SJSA1 (cell line): ENCODE results near the gene GAB1. TPM values are rescaled to one million over a fixed set of nuclear protein-coding genes. Genes with fewer than 3 reads are reported as not detected.
"Not testable (repeated sequence)": the region's sequence is repeated elsewhere in the genome, so short reads cannot be mapped to it uniquely, and the experiment has no call there.

Experiments
- DNase-seq, 2 experiments: peaks; one replicate each; pipeline ENCODE4 v3.0.0-alpha.2; 2015 to 2020; ENCODE audit warnings: low spot score in 2 of 2, low read depth in 1 of 2
- H3K27ac ChIP-seq: fragments of 250-450 bp; sonication (Bioruptor Pico); 2 replicates; pipeline ENCODE4 v1.5.1; 2020; ENCODE audit warnings: mild to moderate bottlenecking, moderate library complexity
- H3K27me3 ChIP-seq: fragments of 250-450 bp; sonication (Bioruptor Pico); replicated peaks from 2 replicates; pipeline ENCODE4 v1.5.1; 2020; ENCODE audit warnings: mild to moderate bottlenecking, moderate library complexity
- H3K36me3 ChIP-seq: fragments of 250-450 bp; sonication (Bioruptor Pico); 2 replicates; pipeline ENCODE4 v1.5.1; 2020; ENCODE audit warnings: mild to moderate bottlenecking
- H3K4me1 ChIP-seq: fragments of 250-450 bp; sonication (Bioruptor Pico); replicated peaks from 2 replicates; pipeline ENCODE4 v1.6.1; 2021; ENCODE audit warnings: mild to moderate bottlenecking
- H3K4me3 ChIP-seq: fragments of 250-450 bp; sonication (Bioruptor Pico); 2 replicates; pipeline ENCODE4 v1.5.1; 2020; ENCODE audit warnings: mild to moderate bottlenecking
- H3K9me3 ChIP-seq: fragments of 250-450 bp; sonication (Bioruptor Pico); replicated peaks from 2 replicates; pipeline ENCODE4 v1.5.1; 2020; ENCODE audit warnings: mild to moderate bottlenecking
- total RNA-seq: library from RNA; depleted of rRNA; stranded (reverse); fragments of >200 nt; shearing (Covaris generic); gene quantifications from 2 replicates; pipeline ENCODE4 v1.2.3, GENCODE V29; 2014

Gene GAB1
- total RNA-seq, 1 experiment from 2014 or later, result 2.3 TPM

GRCh38 chr4:143344041-143344440, 7.4 kb downstream of the GAB1 start:
- no peaks in the 10 kb centered on the region for H3K27me3 ChIP-seq
- no peak overlapping the region for H3K27ac ChIP-seq
- no peaks in the 10 kb centered on the region; the same call in 1 of the 2 replicates for H3K36me3 ChIP-seq
- DNase-seq, result no peak
- peaks cover 5% of the 10 kb centered on the region for H3K4me1 ChIP-seq
- H3K9me3 ChIP-seq, result no peaks in the 10 kb centered on the region; the same call in 1 of the 2 replicates
- no peak overlapping the region for H3K4me3 ChIP-seq

GRCh38 chr4:143344774-143345173, 8.1 kb downstream of the GAB1 start:
- Histone ChIP-seq H3K27ac (no peak overlapping the region), H3K36me3 (no peaks in the 10 kb centered on the region), H3K27me3 (no peaks in the 10 kb centered on the region), H3K4me1 (peaks cover 5% of the 10 kb centered on the region), H3K4me3 (no peak overlapping the region), H3K9me3 (no peaks in the 10 kb centered on the region; the same call in 1 of the 2 replicates)
- DNase-seq, result no peak

- H3K36me3 ChIP-seq, result no peaks in the 10 kb centered on the region
- no peaks in the 10 kb centered on the region for H3K27me3 ChIP-seq
- H3K9me3 ChIP-seq, result no peaks in the 10 kb centered on the region; the same call in 1 of the 2 replicates
- DNase-seq, result peak in 1 of 2 experiments; percentile 25
- no peak overlapping the region for H3K27ac ChIP-seq
- H3K4me3 ChIP-seq, result no peak overlapping the region
- peaks cover 5% of the 10 kb centered on the region for H3K4me1 ChIP-seq
Measured at GRCh38 chr4:143345356-143345755, 8.7 kb downstream of the GAB1 start.

DNA sequence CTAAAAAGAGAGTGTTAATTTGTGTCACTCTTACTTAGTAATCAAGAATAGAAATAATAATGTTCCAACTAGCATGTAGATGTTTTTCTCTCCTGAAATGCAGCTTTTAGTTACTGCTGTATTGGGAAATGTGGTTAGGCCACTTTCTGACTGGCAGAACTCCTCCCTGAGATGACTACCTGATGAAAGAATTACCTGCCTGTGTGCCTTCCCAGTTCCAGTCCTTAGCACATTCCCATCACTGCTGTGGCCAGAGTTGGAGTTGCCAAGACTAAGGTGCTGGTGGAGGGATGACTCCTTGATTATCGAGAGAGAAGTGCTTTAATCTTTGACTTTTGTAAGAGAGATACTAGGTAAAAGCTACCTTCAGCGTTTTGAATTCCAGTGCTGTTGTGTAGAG, 9.5 kb downstream of the GAB1 start:
- no peak for DNase-seq
- peaks cover 6% of the 10 kb centered on the region for H3K4me1 ChIP-seq
- H3K4me3 ChIP-seq, result no peak overlapping the region
- no peak overlapping the region for H3K27ac ChIP-seq
- no peaks in the 10 kb centered on the region; the same call in 1 of the 2 replicates for H3K9me3 ChIP-seq
- H3K36me3 ChIP-seq, result no peaks in the 10 kb centered on the region
- H3K27me3 ChIP-seq, result no peaks in the 10 kb centered on the region

GRCh38 chr4:143347484-143348111, 10.9 kb downstream of the GAB1 start:
- Histone ChIP-seq H3K4me1 (peaks cover 20% of the 10 kb centered on the region), H3K4me3 (no peak overlapping the region)
- DNase-seq, result no peak

DNA sequence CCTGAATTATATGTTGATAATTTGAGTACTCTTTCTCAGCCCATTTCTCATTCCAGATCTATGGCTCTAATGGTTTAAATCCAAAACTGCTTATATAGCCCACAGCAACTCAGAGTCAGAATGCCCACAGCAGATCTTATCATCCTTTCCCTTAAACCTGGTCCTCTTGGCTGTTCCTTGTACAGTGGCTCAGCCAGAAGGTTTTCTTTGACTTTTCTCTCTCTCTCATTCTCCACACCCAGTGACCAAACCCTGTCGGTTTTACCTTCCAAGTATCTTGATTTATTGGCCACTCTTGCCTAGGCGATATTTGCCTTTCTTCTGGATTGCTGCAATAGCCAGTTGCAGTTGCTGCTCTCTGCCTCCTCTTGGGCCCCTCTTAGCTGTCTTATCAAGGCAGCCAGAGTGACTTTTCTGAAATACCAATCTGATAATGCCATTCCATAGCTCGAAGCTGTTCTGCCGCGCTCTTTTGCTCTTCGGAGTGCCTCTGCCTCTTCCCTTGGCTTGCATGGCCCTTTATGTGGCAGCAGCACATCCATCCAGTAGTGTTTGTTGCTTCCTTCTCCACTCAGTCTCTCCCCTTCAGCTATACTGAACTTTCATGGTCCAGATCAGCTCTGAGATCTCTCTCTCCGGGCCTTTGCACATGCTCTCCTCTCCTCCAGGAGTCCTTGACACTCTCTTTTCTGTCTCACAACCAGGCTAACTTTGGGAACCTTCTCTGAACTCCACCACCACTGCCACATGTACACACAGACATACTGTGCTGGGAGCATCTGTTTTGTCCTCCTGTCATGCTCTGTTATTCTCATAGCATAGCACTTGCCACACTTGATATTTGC, 11.8 kb downstream of the GAB1 start:
- Histone ChIP-seq H3K27me3 (no peaks in the 10 kb centered on the region), H3K4me3 (no peak overlapping the region), H3K27ac (no peak overlapping the region), H3K4me1 (peaks cover 26% of the 10 kb centered on the region), H3K36me3 (no peaks in the 10 kb centered on the region), H3K9me3 (no peaks in the 10 kb centered on the region; the same call in 1 of the 2 replicates)
- DNase-seq, result no peak

More at GRCh38 chr4:143347484-143348111, 10.9 kb downstream of the GAB1 start:
- Histone ChIP-seq H3K27me3 (no peaks in the 10 kb centered on the region), H3K27ac (no peak overlapping the region), H3K9me3 (no peaks in the 10 kb centered on the region; the same call in 1 of the 2 replicates), H3K36me3 (no peaks in the 10 kb centered on the region)

- not testable (repeated sequence) for H3K9me3 ChIP-seq, H3K27ac ChIP-seq, DNase-seq, H3K36me3 ChIP-seq, H3K4me3 ChIP-seq, H3K27me3 ChIP-seq
- H3K4me1 ChIP-seq, result peaks cover 26% of the 10 kb centered on the region
Measured at GRCh38 chr4:143349858-143350527, 13.3 kb downstream of the GAB1 start.

- Histone ChIP-seq H3K4me1 (peaks cover 21% of the 10 kb centered on the region), H3K27me3 (no peaks in the 10 kb centered on the region), H3K4me3 (no peak overlapping the region), H3K36me3 (no peaks in the 10 kb centered on the region), H3K9me3 (no peaks in the 10 kb centered on the region; the same call in 1 of the 2 replicates), H3K27ac (peak overlapping the region; percentile 29; the same call in 1 of the 2 replicates)
- DNase-seq, result no peak
Measured at GRCh38 chr4:143351149-143351691, 14.5 kb downstream of the GAB1 start.

DNA sequence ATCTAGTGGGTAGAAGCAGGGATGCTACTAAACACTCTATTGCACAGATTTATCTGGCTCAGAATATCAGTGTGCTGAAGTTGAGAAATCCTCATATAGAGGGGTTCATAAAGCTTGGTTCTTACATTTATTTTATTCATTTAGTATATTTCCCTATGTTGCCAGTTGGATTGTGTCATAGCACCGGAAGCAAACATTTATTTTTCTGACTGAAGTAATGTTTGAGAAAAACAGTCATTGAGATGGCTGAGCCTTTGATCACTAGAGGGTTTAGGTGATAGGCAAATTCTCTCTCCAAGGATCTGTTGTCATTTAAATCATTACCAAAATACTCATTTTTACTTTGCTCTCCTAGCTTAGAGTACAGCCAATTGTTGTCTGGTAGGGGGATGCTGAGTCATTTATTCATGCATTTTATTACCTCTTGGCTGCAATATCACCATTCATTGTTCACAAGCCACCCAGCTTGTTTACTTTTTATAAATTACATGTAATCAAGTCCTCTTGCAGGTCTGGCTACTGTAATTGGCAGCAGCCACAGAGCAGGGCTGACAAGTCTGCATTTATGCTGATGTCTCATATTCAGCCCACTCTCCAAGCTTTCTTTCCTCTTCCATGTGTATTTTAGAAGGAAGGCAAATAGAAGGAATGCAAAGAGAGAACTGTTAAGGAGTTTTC, 15.2 kb downstream of the GAB1 start:
- peak; percentile 64 to 73 for DNase-seq
- Histone ChIP-seq H3K4me1 (peaks cover 21% of the 10 kb centered on the region), H3K9me3 (no peaks in the 10 kb centered on the region), H3K27me3 (no peaks in the 10 kb centered on the region), H3K4me3 (no peak overlapping the region), H3K36me3 (no peaks in the 10 kb centered on the region), H3K27ac (peak overlapping the region; percentile 29; the same call in 1 of the 2 replicates)

DNA sequence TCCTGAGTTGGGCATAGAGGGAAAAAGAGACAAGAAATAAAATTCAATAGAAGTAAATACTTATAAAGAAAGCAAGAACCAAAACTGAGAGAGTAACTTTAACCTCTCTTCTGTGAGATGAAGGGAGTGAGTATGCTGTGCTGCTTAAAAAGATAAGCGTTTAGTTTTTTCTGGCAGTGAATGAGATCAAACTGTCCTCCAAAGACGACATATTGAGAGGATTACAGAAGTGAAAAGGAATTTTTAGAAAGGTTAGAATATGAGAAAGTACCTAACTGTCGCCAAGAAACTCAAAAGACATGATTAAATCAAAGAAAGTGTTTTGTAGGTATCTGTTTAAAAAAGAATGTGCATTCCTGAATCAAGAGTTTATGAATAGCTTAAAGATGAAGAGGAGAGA, 16.0 kb downstream of the GAB1 start:
- Histone ChIP-seq H3K9me3 (no peaks in the 10 kb centered on the region), H3K36me3 (no peaks in the 10 kb centered on the region), H3K4me3 (no peak overlapping the region), H3K27me3 (no peaks in the 10 kb centered on the region), H3K27ac (no peak overlapping the region), H3K4me1 (peaks cover 21% of the 10 kb centered on the region)
- peak in 1 of 2 experiments; percentile 8 for DNase-seq

- H3K36me3 ChIP-seq, result no peaks in the 10 kb centered on the region
- peaks cover 21% of the 10 kb centered on the region for H3K4me1 ChIP-seq
- no peaks in the 10 kb centered on the region for H3K9me3 ChIP-seq
- H3K27me3 ChIP-seq, result no peaks in the 10 kb centered on the region
- DNase-seq, result no peak
- no peak overlapping the region for H3K27ac ChIP-seq
- no peak overlapping the region for H3K4me3 ChIP-seq
Measured at GRCh38 chr4:143353797-143354196, 17.1 kb downstream of the GAB1 start.

DNA sequence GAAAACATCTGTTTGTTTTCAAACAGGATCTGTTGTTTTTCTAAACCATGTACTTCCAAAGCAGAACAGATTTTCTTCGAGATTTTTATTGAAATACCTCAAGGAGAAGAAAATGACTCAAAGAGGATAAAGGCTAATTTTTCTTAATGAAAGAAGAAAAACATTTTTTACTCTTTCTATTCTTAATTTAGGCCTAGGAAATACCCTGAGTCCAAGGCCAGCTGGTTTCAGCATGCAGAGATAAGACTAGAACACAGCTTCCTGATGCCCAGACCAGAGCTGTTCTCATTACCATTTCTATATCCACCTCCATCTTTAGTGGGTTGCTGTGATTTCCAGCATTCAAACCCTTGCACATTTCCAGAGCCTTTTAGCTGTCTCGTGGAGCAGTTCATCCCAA, 18.3 kb downstream of the GAB1 start:
- Histone ChIP-seq H3K9me3 (no peaks in the 10 kb centered on the region), H3K36me3 (no peaks in the 10 kb centered on the region), H3K4me1 (peaks cover 21% of the 10 kb centered on the region), H3K4me3 (no peak overlapping the region), H3K27me3 (no peaks in the 10 kb centered on the region), H3K27ac (no peak overlapping the region)
- DNase-seq, result no peak

DNA sequence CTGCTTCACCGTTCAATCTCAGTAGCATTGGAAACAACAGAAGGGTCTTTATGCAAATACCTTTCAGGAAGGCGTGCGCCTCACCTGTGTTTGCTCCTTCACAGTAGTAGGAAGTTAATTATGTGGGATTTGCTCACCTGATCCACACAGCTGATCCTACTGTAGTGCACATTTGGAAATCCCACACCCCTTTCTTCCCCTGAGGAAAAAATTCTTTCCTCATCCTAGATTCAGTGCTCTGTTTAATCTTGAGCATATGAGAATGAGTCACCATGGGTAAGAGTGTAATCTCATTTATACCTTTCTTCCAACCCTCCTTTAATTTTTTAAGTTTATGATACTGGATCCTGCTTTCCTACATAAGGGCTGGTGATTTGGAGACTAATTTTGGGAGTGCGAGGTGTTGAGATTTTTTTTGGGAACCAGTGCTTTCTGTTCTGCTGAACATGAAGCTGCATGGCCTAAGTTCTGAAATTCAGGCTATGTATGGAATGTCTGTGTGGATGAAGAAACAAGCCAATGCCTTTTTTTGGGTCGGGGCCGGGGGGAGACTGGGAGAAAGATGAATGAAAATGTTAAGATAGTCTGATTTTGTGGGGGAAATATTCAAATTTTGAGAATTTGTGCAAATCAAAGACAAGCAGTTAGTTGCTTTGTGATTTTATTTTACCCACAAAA, 19.0 kb downstream of the GAB1 start:
- Histone ChIP-seq H3K4me3 (no peak overlapping the region), H3K27me3 (no peaks in the 10 kb centered on the region), H3K36me3 (no peaks in the 10 kb centered on the region), H3K27ac (no peak overlapping the region), H3K9me3 (no peaks in the 10 kb centered on the region), H3K4me1 (peaks cover 21% of the 10 kb centered on the region)
- no peak for DNase-seq
